A549 (cell line): Measurements from ENCODE around the gene LASP1. TPM values are rescaled to one million over a fixed set of nuclear protein-coding genes. Genes with fewer than 3 reads are reported as not detected.

Experiments used
- ATAC-seq, 2 experiments: fragments of 200-7000 bp in 1 of 2; fragments of >200 bp in 1 of 2; cut with Nextera tagmentation in 1 of 2; cut with Tn5 transposase in 1 of 2; 3 replicates each; pipeline versions ENCODE4 v1.8.0 to v1.9.1; 2018 to 2020; ENCODE audit warnings: mild to moderate bottlenecking in 1 of 2, moderate library complexity in 1 of 2
- CTCF ChIA-PET: fragments of 300-600 bp; sonication (Branson Sonifier 250); formaldehyde crosslinking; extraction: SDS; loops from one replicate; lab custom pipeline; 2021; ENCODE audit warnings: antibody characterized with exemption, inconsistent platforms; lab: Yijun Ruan, JAX
- POLR2A ChIA-PET: fragments of 350-600 bp; formaldehyde crosslinking; extraction: SDS; loops from one replicate; lab custom pipeline; 2021; ENCODE audit warnings: antibody characterized with exemption, inconsistent platforms; lab: Yijun Ruan, JAX
- DNase-seq, 2 experiments: peaks; one replicate each; pipeline versions ENCODE4 v3.0.0 to v3.0.0-alpha.2; 2011 to 2016; ENCODE audit warnings: low read depth in 1 of 2, low spot score in 1 of 2
- FAIRE-seq: peaks from 2 replicates; lab custom pipeline; 2011; peaks lifted over from hg19 to GRCh38; lab: Jason Lieb, UNC
- H3K27ac ChIP-seq, 2 experiments: fragments of >200 bp; sonication (Bioruptor Twin); formaldehyde crosslinking; 3 replicates each; pipeline ENCODE4 v1.5.1; 2016 to 2017
- H3K4me1 ChIP-seq: fragments of >200 bp; sonication (Bioruptor Twin); formaldehyde crosslinking; 3 replicates; pipeline ENCODE4 v1.6.1; 2016
- H3K4me2 ChIP-seq: fragments of >200 bp; sonication (Bioruptor Twin); formaldehyde crosslinking; 3 replicates; pipeline ENCODE4 v1.6.1; 2016
- H3K4me3 ChIP-seq: fragments of >200 bp; sonication (Bioruptor Twin); formaldehyde crosslinking; 3 replicates; pipeline ENCODE4 v1.5.1; 2016
- H3K9me3 ChIP-seq: fragments of >200 bp; sonication (Bioruptor Twin); formaldehyde crosslinking; 3 replicates; pipeline ENCODE4 v1.6.1; 2016
- CTCF ChIP-seq: fragments of >200 bp; sonication (Bioruptor Twin); formaldehyde crosslinking; IDR thresholded peaks from 3 replicates; pipeline ENCODE4 v1.5.1; 2016
- EHMT2 ChIP-seq: fragments of 200-600 bp; sonication (generic); IDR thresholded peaks from 2 replicates; pipeline ENCODE4 v1.6.1; 2016; ENCODE audit warnings: antibody characterized with exemption, low read depth, mild to moderate bottlenecking, moderate library complexity
- ELK1 ChIP-seq: fragments of 150-350 bp; IDR thresholded peaks from 2 replicates; pipeline ENCODE4 v1.6.1; 2014; ENCODE audit warnings: low read depth, mild to moderate bottlenecking, low read length
- FOSB ChIP-seq: fragments of 250-450 bp; sonication (Bioruptor Pico); IDR thresholded peaks from 2 replicates; pipeline ENCODE4 v1.5.0; 2020; ENCODE audit warnings: mild to moderate bottlenecking, moderate library complexity
- GATA3 ChIP-seq: IDR thresholded peaks from 2 replicates; pipeline ENCODE4 v1.6.1; 2012; ENCODE audit warnings: borderline replicate concordance
- HES2 ChIP-seq: fragments of >200 bp; sonication (Bioruptor Twin); formaldehyde crosslinking; IDR thresholded peaks from 2 replicates; pipeline ENCODE4 v1.6.1; 2016
- HOXA7 ChIP-seq: fragments of 250-450 bp; sonication (Bioruptor Pico); IDR thresholded peaks from 2 replicates; pipeline ENCODE4 v1.5.0; 2020; ENCODE audit warnings: mild to moderate bottlenecking, moderate library complexity
- HOXB5 ChIP-seq: fragments of 250-450 bp; sonication (Bioruptor Pico); IDR thresholded peaks from 2 replicates; pipeline ENCODE4 v1.5.0; 2020; ENCODE audit warnings: mild to moderate bottlenecking, moderate library complexity
- JUN ChIP-seq, 2 experiments: fragments of >200 bp; sonication (Bioruptor Twin); formaldehyde crosslinking; IDR thresholded peaks; 2 replicates in 1 of 2; 3 replicates in 1 of 2; pipeline ENCODE4 v1.6.1; 2016 to 2017
- KDM5A ChIP-seq: fragments of 200-600 bp; sonication (generic); IDR thresholded peaks from 2 replicates; pipeline ENCODE4 v1.6.1; 2016; ENCODE audit warnings: antibody characterized with exemption, mild to moderate bottlenecking
- MAFK ChIP-seq: fragments of 450-650 bp; IDR thresholded peaks from 2 replicates; pipeline ENCODE4 v1.6.1; 2014; ENCODE audit not compliant: partially characterized antibody
- NR3C1 ChIP-seq: fragments of >200 bp; sonication (Bioruptor Twin); formaldehyde crosslinking; IDR thresholded peaks from 3 replicates; pipeline ENCODE4 v1.6.1; 2017
- SMC3 ChIP-seq: fragments of >200 bp; sonication (Bioruptor Twin); formaldehyde crosslinking; IDR thresholded peaks from 3 replicates; pipeline ENCODE4 v1.6.1; 2018; ENCODE audit warnings: inconsistent platforms
- USF2 ChIP-seq: fragments of 450-650 bp; IDR thresholded peaks from 2 replicates; pipeline ENCODE4 v1.6.1; 2014; ENCODE audit warnings: antibody characterized with exemption
- ZFP36 ChIP-seq: fragments of 450-650 bp; IDR thresholded peaks from 2 replicates; pipeline ENCODE4 v1.6.1; 2014; ENCODE audit warnings: borderline replicate concordance; ENCODE audit not compliant: partially characterized antibody
- ZSCAN20 ChIP-seq: fragments of 250-450 bp; sonication (Bioruptor Pico); IDR thresholded peaks from 2 replicates; pipeline ENCODE4 v1.8.0; 2022; ENCODE audit warnings: mild to moderate bottlenecking, moderate library complexity
- WGBS: methylation state at CpG from one replicate; pipeline ENCODE4 v1.1.6; 2017; ENCODE audit errors: missing lambda C conversion rate; 5-methylcytosine and 5-hydroxymethylcytosine counted together
- polyA plus RNA-seq, 4 experiments: library from polyadenylated mRNA; depleted of rRNA in 3 of 4; stranded (reverse); fragments of >200 nt; fragmentation: RNase III in 1 of 4; extraction: RNeasy Plus Mini Kit Qiagen cat#74134 plus additional on column Dnase treatment in 1 of 4; gene quantifications; 2 replicates in 3 of 4; 3 replicates in 1 of 4; pipeline ENCODE4 v1.2.3, GENCODE V29; 2011 to 2017

The LASP1 gene
- polyA plus RNA-seq, 2 of the 4 experiments (the other 2 are of a cell fraction) = 145 to 281 TPM

GRCh38 chr17:38892620-38893019 lies 22.8 kb downstream of the LASP1 start:
- ATAC-seq (no peak), FAIRE-seq (no peak), DNase-seq (no peak)
- WGBS = 92% methylated on average over 11 of the region's 13 CpGs
- ChIA-PET CTCF (interaction anchor here (1.3 to 2.1 kb wide), 2 partner anchors 10 to 21 kb away, joined by 4 to 7 read pairs; no protein-coding TSS in a partner anchor), POLR2A (interaction anchor here (1.2 kb wide), 1 partner anchor 11 kb away, joined by 3 read pairs; no protein-coding TSS in a partner anchor)
- Histone ChIP-seq H3K9me3 (no peaks in the 10 kb centered on the region), H3K4me3 (no peak overlapping the region), H3K27ac (no peak overlapping the region), H3K4me2 (no peak overlapping the region), H3K4me1 (peaks cover 41% of the 10 kb centered on the region)
- TF ChIP-seq USF2 (no peak), JUN (IDR thresholded peaks at IDR 0.05) (no peak), HOXB5 (CRISPR knock-in tag) (no peak), ELK1 (no peak), FOSB (CRISPR knock-in tag) (no peak), KDM5A (no peak), HOXA7 (CRISPR knock-in tag) (no peak)

GRCh38 chr17:38893113-38893512 lies 23.3 kb downstream of the LASP1 start:
- H3K4me1 ChIP-seq = peaks cover 43% of the 10 kb centered on the region
- FAIRE-seq = no peak
- no peak overlapping the region for H3K4me2 ChIP-seq
- 77% methylated on average over 4 of the region's 5 CpGs for WGBS
- ChIA-PET POLR2A (interaction anchor here (0.6 to 1.2 kb wide), 2 partner anchors 11 to 22 kb away, joined by 3 to 7 read pairs; no protein-coding TSS in a partner anchor), CTCF (interaction anchor here (0.7 to 2.1 kb wide), 5 partner anchors 9 to 351 kb away, joined by 3 to 7 read pairs (median 3); partner anchors contain the start of gene LASP1)
- no peak; a peak in 1 of 6 replicates for ATAC-seq
- DNase-seq = no peak
- no peaks in the 10 kb centered on the region for H3K9me3 ChIP-seq
- no peak overlapping the region for H3K4me3 ChIP-seq
- H3K27ac ChIP-seq = peak overlapping the region in 1 of 2 experiments; percentile 42; a peak in 2 of 6 replicates
- TF ChIP-seq EHMT2 = no peak
- TF ChIP-seq ZFP36 = no peak

- FAIRE-seq (no peak), ATAC-seq (peak; percentile 2 to 12; a peak in 3 of 6 replicates), DNase-seq (no peak)
- no peak overlapping the region for H3K4me2 ChIP-seq
- CTCF ChIA-PET = interaction anchor here (0.6 to 1.8 kb wide), 8 partner anchors 9 to 351 kb away, joined by 3 to 4 read pairs (median 3); partner anchors contain the start of gene LASP1
- 91% methylated on average over 6 of the region's 6 CpGs for WGBS
- TF ChIP-seq SMC3 (no peak), CTCF (no peak), NR3C1 (no peak), MAFK (no peak), HOXA7 (CRISPR knock-in tag) (no peak), GATA3 (no peak)
- H3K4me3 ChIP-seq = no peak overlapping the region
- POLR2A ChIA-PET = interaction anchor here (0.6 to 1.2 kb wide), 3 partner anchors 11 to 23 kb away, joined by 3 to 7 read pairs (median 3); no protein-coding TSS in a partner anchor
- peaks cover 47% of the 10 kb centered on the region for H3K4me1 ChIP-seq
- peak overlapping the region in 1 of 2 experiments; percentile 42; a peak in 3 of 6 replicates for H3K27ac ChIP-seq
- H3K9me3 ChIP-seq = no peaks in the 10 kb centered on the region
These were observed 23.7 kb downstream of the LASP1 start for GRCh38 chr17:38893607-38894006.

- TF ChIP-seq HES2 (no peak), USF2 (no peak), FOSB (CRISPR knock-in tag) (no peak), KDM5A (no peak), ZSCAN20 (CRISPR knock-in tag) (no peak), NR3C1 (no peak)
- DNase-seq = no peak
- H3K4me1 ChIP-seq = peaks cover 54% of the 10 kb centered on the region
- H3K27ac ChIP-seq = peak overlapping the region in 1 of 2 experiments; percentile 42; a peak in 2 of 6 replicates
- H3K4me2 ChIP-seq = no peak overlapping the region
- no peak overlapping the region for H3K4me3 ChIP-seq
- ChIA-PET POLR2A (interaction anchor here (1.2 kb wide), 1 partner anchor 22 kb away, joined by 3 read pairs; no protein-coding TSS in a partner anchor), CTCF (interaction anchor here (0.6 to 1.8 kb wide), 8 partner anchors 9 to 350 kb away, joined by 3 to 4 read pairs (median 3); partner anchors contain the start of gene LASP1)
- WGBS = 83% methylated on average over 7 of the region's 7 CpGs
- no peak for FAIRE-seq
- no peaks in the 10 kb centered on the region for H3K9me3 ChIP-seq
- no peak for ATAC-seq
These were observed 24.4 kb downstream of the LASP1 start for GRCh38 chr17:38894276-38894675.
